AG08395 (cell line): Measurements from ENCODE around the gene ZNF385D.

Experiments
- DNase-seq: peaks from one replicate; pipeline ENCODE4 v3.0.0; 2012; ENCODE audit warnings: mixed read lengths, low spot score

The ZNF385D gene

GRCh38 chr3:21673393-21673792 is 77.6 kb downstream of the ZNF385D start:
- no peak for DNase-seq

GRCh38 chr3:21672303-21672702 is 78.7 kb downstream of the ZNF385D start:
- peak; percentile 89 for DNase-seq

GRCh38 chr3:21670386-21670785 is 80.6 kb downstream of the ZNF385D start:
- no peak for DNase-seq

- no peak for DNase-seq
These were observed 83.0 kb downstream of the ZNF385D start for GRCh38 chr3:21668012-21668411.

GRCh38 chr3:21665444-21666100 is 85.4 kb downstream of the ZNF385D start:
- DNase-seq, result peak; percentile 7

- DNase-seq, result no peak
These were observed 86.0 kb downstream of the ZNF385D start for GRCh38 chr3:21664996-21665395.

- no peak for DNase-seq
These were observed 88.6 kb downstream of the ZNF385D start for GRCh38 chr3:21662403-21662802.

GRCh38 chr3:21654662-21655061 is 96.3 kb downstream of the ZNF385D start:
- DNase-seq, result peak; percentile 21

GRCh38 chr3:21654241-21654640 is 96.8 kb downstream of the ZNF385D start:
- no peak for DNase-seq

- DNase-seq, result no peak
These were observed 101.5 kb downstream of the ZNF385D start for GRCh38 chr3:21649519-21649918.

- DNase-seq, result no peak
These were observed 103.0 kb downstream of the ZNF385D start for GRCh38 chr3:21647961-21648360.

GRCh38 chr3:21645121-21645897 is 105.7 kb downstream of the ZNF385D start:
- peak; percentile 68 for DNase-seq

- no peak for DNase-seq
These were observed 106.7 kb downstream of the ZNF385D start for GRCh38 chr3:21644268-21644667.

- DNase-seq, result no peak
These were observed 107.3 kb downstream of the ZNF385D start for GRCh38 chr3:21643752-21644151.

GRCh38 chr3:21642433-21642832 is 108.6 kb downstream of the ZNF385D start:
- no peak for DNase-seq

- no peak for DNase-seq
These were observed 109.1 kb downstream of the ZNF385D start for GRCh38 chr3:21641959-21642358.

GRCh38 chr3:21638488-21638887 is 112.5 kb downstream of the ZNF385D start:
- DNase-seq, result no peak

- DNase-seq, result no peak
These were observed 116.9 kb downstream of the ZNF385D start for GRCh38 chr3:21634112-21634511.

- no peak for DNase-seq
These were observed 126.5 kb downstream of the ZNF385D start for GRCh38 chr3:21624524-21624923.

GRCh38 chr3:21621181-21621651 is 129.8 kb downstream of the ZNF385D start:
- peak; percentile 33 for DNase-seq

- no peak for DNase-seq
These were observed 130.4 kb downstream of the ZNF385D start for GRCh38 chr3:21620511-21621155.

GRCh38 chr3:21618695-21619094 is 132.3 kb downstream of the ZNF385D start:
- no peak for DNase-seq
